OCI-LY3 (cell line): ENCODE data around the gene NME9.

ENCODE experiments used
- H2AFZ ChIP-seq: fragments of 200-600, 300-600 bp; shearing (Covaris generic); 2 replicates; pipeline ENCODE4 v1.6.0; 2014; ENCODE audit warnings: antibody characterized with exemption, low read depth, low read length
- H3K27ac ChIP-seq: fragments of 200-600, 300-600 bp; sonication (generic); 2 replicates; pipeline ENCODE4 v1.5.1; 2014; ENCODE audit warnings: mild to moderate bottlenecking, low read length, moderate library complexity, mixed read lengths
- H3K27me3 ChIP-seq: fragments of 200-600, 300-600 bp; sonication (generic); 2 replicates; pipeline ENCODE4 v1.6.1; 2014; ENCODE audit warnings: low read depth, low read length, mixed read lengths
- H3K36me3 ChIP-seq: fragments of 200-600, 300-600 bp; sonication (generic); replicated peaks from 2 replicates; pipeline ENCODE3; 2014; ENCODE audit warnings: low read depth, low read length, mixed read lengths
- H3K4me1 ChIP-seq: fragments of 300-600, 200-600 bp; sonication (generic); 2 replicates; pipeline ENCODE4 v1.6.1; 2014; ENCODE audit warnings: low read length, mixed read lengths
- H3K4me2 ChIP-seq: fragments of 200-600, 300-600 bp; sonication (generic); 2 replicates; pipeline ENCODE4 v1.6.1; 2014; ENCODE audit warnings: low read length, mixed read lengths
- H3K4me3 ChIP-seq: fragments of 300-600, 200-600 bp; sonication (generic); 2 replicates; pipeline ENCODE4 v1.5.1; 2014; ENCODE audit warnings: antibody characterized with exemption, mild to moderate bottlenecking, low read length, moderate library complexity
- H3K79me2 ChIP-seq: fragments of 300-600, 200-600 bp; shearing (Covaris generic); 2 replicates; pipeline ENCODE4 v1.6.1; 2014; ENCODE audit warnings: mild to moderate bottlenecking, low read length, mixed read lengths
- H3K9ac ChIP-seq: fragments of 300-600, 200-600 bp; shearing (Covaris generic); 2 replicates; pipeline ENCODE4 v1.6.0; 2014; ENCODE audit warnings: mild to moderate bottlenecking, low read length, moderate library complexity
- H3K9me3 ChIP-seq: fragments of 200-600, 300-600 bp; shearing (Covaris generic); 2 replicates; pipeline ENCODE4 v1.6.1; 2014; ENCODE audit warnings: low read length, mixed read lengths; ENCODE audit not compliant: insufficient read depth
- H4K20me1 ChIP-seq: fragments of 200-600, 300-600 bp; sonication (generic); 2 replicates; pipeline ENCODE4 v1.6.1; 2016; ENCODE audit warnings: low read length, mixed read lengths; ENCODE audit not compliant: insufficient read depth
- EZH2phosphoT487 ChIP-seq: fragments of 200-600 bp; shearing (Covaris generic); IDR thresholded peaks from 2 replicates; pipeline ENCODE4 v1.6.1; 2018; ENCODE audit warnings: antibody characterized with exemption, mixed run types, low read depth
- TF ChIP-seq, protein P1 (sequence below): fragments of 200-600, 300-600 bp; sonication (generic); IDR thresholded peaks from 2 replicates; pipeline ENCODE4 v1.5.1; 2014; ENCODE audit warnings: antibody characterized with exemption, low read length, low read depth

NME9 gene

DNA sequence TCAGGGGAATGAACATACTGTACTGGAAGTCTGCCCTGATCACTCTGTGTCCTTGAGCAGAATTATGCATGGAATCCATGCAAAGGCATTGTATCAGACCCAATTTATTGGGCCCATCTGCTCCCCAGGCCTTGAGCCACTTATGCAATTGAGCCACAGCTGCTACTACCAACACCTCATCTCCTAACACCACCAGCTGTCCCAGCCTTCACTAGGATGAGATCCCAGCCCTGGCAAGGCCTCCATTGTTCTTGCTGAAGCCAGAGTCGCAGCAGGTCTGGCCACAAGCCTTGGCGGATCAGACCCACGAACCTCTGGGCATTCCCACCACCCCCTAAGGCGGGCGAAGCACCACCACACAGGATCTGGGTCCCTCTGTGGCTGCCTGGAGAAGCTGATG, 9.2 kb upstream of the NME9 start:
- Histone ChIP-seq H3K4me3 (no peak overlapping the region), H3K27me3 (peaks cover 40% of the 10 kb centered on the region)

DNA sequence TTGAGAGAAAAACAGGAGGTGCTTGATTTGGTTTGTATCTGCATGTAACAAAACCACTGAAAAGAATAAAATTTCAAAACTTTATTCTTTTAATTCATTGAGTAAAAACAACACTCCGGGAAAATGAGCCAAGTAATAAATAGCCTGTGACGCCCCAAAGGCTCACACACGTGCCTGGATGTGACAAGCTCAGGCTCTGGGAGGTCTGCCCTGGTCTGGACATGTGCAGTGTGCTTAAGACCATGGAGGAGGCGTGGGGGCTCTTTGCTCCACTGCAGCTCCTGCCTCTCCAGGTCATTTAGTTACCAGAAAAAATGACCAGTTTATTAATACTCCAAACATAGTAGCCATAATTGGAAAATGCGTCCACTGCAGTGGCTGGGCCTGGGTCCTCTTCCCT, 8.6 kb upstream of the NME9 start:
- Histone ChIP-seq H3K36me3 (no peaks in the 10 kb centered on the region), H3K4me3 (no peak overlapping the region), H3K79me2 (no peaks in the 10 kb centered on the region), H3K27me3 (peaks cover 43% of the 10 kb centered on the region), H3K27ac (no peak overlapping the region), H2AFZ (no peak overlapping the region), H3K4me1 (no peaks in the 10 kb centered on the region), H3K4me2 (no peak overlapping the region), H4K20me1 (no peaks in the 10 kb centered on the region), H3K9me3 (no peaks in the 10 kb centered on the region), H3K9ac (no peak overlapping the region)
- TF ChIP-seq, protein P1, sequence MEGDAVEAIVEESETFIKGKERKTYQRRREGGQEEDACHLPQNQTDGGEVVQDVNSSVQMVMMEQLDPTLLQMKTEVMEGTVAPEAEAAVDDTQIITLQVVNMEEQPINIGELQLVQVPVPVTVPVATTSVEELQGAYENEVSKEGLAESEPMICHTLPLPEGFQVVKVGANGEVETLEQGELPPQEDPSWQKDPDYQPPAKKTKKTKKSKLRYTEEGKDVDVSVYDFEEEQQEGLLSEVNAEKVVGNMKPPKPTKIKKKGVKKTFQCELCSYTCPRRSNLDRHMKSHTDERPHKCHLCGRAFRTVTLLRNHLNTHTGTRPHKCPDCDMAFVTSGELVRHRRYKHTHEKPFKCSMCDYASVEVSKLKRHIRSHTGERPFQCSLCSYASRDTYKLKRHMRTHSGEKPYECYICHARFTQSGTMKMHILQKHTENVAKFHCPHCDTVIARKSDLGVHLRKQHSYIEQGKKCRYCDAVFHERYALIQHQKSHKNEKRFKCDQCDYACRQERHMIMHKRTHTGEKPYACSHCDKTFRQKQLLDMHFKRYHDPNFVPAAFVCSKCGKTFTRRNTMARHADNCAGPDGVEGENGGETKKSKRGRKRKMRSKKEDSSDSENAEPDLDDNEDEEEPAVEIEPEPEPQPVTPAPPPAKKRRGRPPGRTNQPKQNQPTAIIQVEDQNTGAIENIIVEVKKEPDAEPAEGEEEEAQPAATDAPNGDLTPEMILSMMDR, result no peak
- no peak for TF ChIP-seq EZH2phosphoT487

More for the DNA sequence above, 9.2 kb upstream of the NME9 start:
- H3K4me2 ChIP-seq, result no peak overlapping the region
- TF ChIP-seq, protein P1, result no peak
- no peak for TF ChIP-seq EZH2phosphoT487
- no peaks in the 10 kb centered on the region for H4K20me1 ChIP-seq
- no peak overlapping the region for H2AFZ ChIP-seq
- no peak overlapping the region for H3K9ac ChIP-seq
- no peaks in the 10 kb centered on the region for H3K4me1 ChIP-seq
- H3K9me3 ChIP-seq, result no peaks in the 10 kb centered on the region
- no peak overlapping the region for H3K27ac ChIP-seq
- no peaks in the 10 kb centered on the region for H3K79me2 ChIP-seq
- H3K36me3 ChIP-seq, result no peaks in the 10 kb centered on the region

DNA sequence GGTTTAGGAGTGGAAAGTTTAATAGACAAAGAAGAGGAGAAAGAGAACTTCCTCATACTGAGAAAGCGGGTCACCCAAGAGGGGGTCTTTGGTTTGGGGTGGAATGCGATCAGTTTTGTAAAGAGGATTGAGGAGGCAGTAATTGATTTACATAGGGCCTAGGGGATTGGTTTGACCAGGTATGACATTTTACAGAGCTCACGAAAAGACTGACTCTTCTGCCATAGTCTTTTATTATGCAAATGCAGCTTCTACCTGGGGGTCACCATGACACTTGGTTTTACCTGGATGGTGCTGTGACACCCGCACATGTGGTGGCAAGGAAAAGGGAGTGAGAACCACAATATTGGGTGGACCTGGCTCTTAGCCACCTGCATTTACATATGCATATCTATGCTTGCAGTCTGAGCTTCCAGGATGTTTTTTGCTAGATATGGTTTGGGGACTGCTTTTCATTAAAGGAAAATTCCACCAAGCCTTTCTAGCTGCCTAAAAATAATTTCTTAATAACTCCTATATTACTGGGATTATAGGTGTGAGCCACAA, 6.9 kb upstream of the NME9 start:
- H3K27ac ChIP-seq, result no peak overlapping the region
- no peaks in the 10 kb centered on the region for H3K9me3 ChIP-seq
- H3K79me2 ChIP-seq, result no peaks in the 10 kb centered on the region
- no peaks in the 10 kb centered on the region for H4K20me1 ChIP-seq
- H3K27me3 ChIP-seq, result peaks cover 40% of the 10 kb centered on the region
- no peak overlapping the region for H3K4me2 ChIP-seq
- H3K9ac ChIP-seq, result no peak overlapping the region
- no peak overlapping the region for H3K4me3 ChIP-seq
- TF ChIP-seq EZH2phosphoT487, result no peak
- TF ChIP-seq, protein P1, result no peak
- no peaks in the 10 kb centered on the region; the same call in 1 of the 2 replicates for H3K4me1 ChIP-seq
- no peak overlapping the region for H2AFZ ChIP-seq
- H3K36me3 ChIP-seq, result no peaks in the 10 kb centered on the region

DNA sequence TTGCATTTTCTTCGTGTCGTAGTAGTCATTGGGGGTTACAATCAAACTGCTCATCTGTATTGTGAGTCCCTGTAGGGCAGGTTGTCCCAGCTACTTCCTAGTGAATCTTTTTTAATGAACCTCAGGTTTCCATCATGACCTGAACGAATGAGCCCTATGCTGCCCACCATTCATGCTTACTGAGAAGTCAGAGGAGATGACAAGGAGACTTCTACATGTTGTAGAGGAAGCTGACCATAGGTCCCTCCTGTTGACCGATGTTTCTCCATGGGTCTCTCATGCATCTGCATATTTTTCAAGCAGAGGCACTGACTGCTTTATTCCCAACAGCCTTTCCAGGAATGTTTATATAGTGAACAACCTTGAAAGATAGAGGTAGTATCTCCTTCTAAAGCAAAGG, 5.0 kb upstream of the NME9 start:
- H3K4me3 ChIP-seq, result no peak overlapping the region
- no peaks in the 10 kb centered on the region for H3K36me3 ChIP-seq
- H3K4me2 ChIP-seq, result no peak overlapping the region
- H3K79me2 ChIP-seq, result no peaks in the 10 kb centered on the region
- no peaks in the 10 kb centered on the region for H4K20me1 ChIP-seq
- peaks cover 8% of the 10 kb centered on the region for H3K4me1 ChIP-seq
- peaks cover 48% of the 10 kb centered on the region for H3K27me3 ChIP-seq
- H3K27ac ChIP-seq, result no peak overlapping the region
- H3K9me3 ChIP-seq, result no peaks in the 10 kb centered on the region
- no peak overlapping the region for H2AFZ ChIP-seq
- no peak overlapping the region for H3K9ac ChIP-seq
- TF ChIP-seq EZH2phosphoT487, result no peak
- TF ChIP-seq, protein P1, result no peak
